K562 (cell line): Measurements from ENCODE around the gene MYADM. TPM values are rescaled to one million over a fixed set of nuclear protein-coding genes. Genes with fewer than 3 reads are reported as not detected.

Source experiments
- ATAC-seq: fragments of 200-7000 bp; cut with Tn5 transposase; 3 replicates; pipeline ENCODE4 v1.9.1; 2020; ENCODE audit warnings: moderate library complexity
- BruUV-seq: library from RNA; stranded (reverse); fragments of 400-500 nt; replicated peaks from 2 replicates; lab custom pipeline; 2021; lab: Mats Ljungman, UMichigan
- CTCF ChIA-PET: fragments of 300-600 bp; formaldehyde crosslinking; extraction: SDS; loops from one replicate; lab custom pipeline; 2021; ENCODE audit warnings: low intra/inter-chr PET ratio; lab: Yijun Ruan, JAX
- POLR2A ChIA-PET: fragments of 300-600, 350-650 bp; sonication (Branson Sonifier 250); formaldehyde crosslinking; extraction: SDS; loops from one replicate; lab custom pipeline; 2021; ENCODE audit warnings: antibody characterized with exemption, inconsistent platforms; lab: Yijun Ruan, JAX
- DNase-seq, 4 experiments: peaks; one replicate each; pipeline versions ENCODE4 v3.0.0 to v3.0.0-alpha.2; 2011 to 2018; ENCODE audit warnings: low spot score in 3 of 4, mixed read lengths in 3 of 4; ENCODE audit errors: extremely low read depth in 1 of 4
- FAIRE-seq: peaks from 2 replicates; lab custom pipeline; 2011; peaks lifted over from hg19 to GRCh38; lab: Jason Lieb, UNC
- H2AFZ ChIP-seq: 2 replicates; pipeline ENCODE4 v1.6.0; 2011; ENCODE audit warnings: low read depth, low read length, control low read depth, inconsistent platforms
- H3K27ac ChIP-seq: fragments of 200-600 bp; 3 replicates; pipeline ENCODE4 v1.8.0; 2011; ENCODE audit warnings: low read depth, mild to moderate bottlenecking, control low read depth, inconsistent platforms, low read length, moderate library complexity, mixed read lengths; ENCODE audit errors: extremely low read depth
- H3K27me3 ChIP-seq, 2 experiments: fragments of 300-600 bp in 1 of 2; 2 replicates in 1 of 2; 3 replicates in 1 of 2; pipeline versions ENCODE4 v1.6.0 to v1.8.0; 2011; ENCODE audit warnings: inconsistent platforms in 2 of 2, low read length in 2 of 2, mild to moderate bottlenecking in 1 of 2, mixed read lengths in 1 of 2, moderate library complexity in 1 of 2; ENCODE audit not compliant: control insufficient read depth in 2 of 2, insufficient read depth in 2 of 2
- H3K36me3 ChIP-seq: fragments of 300-600 bp; 3 replicates; pipeline ENCODE4 v1.8.0; 2011; ENCODE audit warnings: mild to moderate bottlenecking, low read length, inconsistent platforms; ENCODE audit not compliant: control insufficient read depth, insufficient read depth
- H3K4me1 ChIP-seq, 2 experiments: fragments of 200-600 bp in 1 of 2; replicated peaks in 1 of 2; 2 replicates in 1 of 2; 3 replicates in 1 of 2; pipeline versions ENCODE4 v1.5.1 to v1.8.0; 2011; ENCODE audit warnings: inconsistent platforms in 2 of 2, low read length in 2 of 2, mild to moderate bottlenecking in 1 of 2, mixed read lengths in 1 of 2, moderate library complexity in 1 of 2; ENCODE audit not compliant: control insufficient read depth in 2 of 2, insufficient read depth in 2 of 2
- H3K4me2 ChIP-seq: 2 replicates; pipeline ENCODE4 v1.6.1; 2011; ENCODE audit warnings: low read length, control low read depth, inconsistent platforms, mixed read lengths; ENCODE audit not compliant: insufficient read depth
- H3K4me3 ChIP-seq: fragments of 200-600 bp; sonication (generic), shearing (Covaris generic); 2 replicates; pipeline ENCODE4 v1.5.1; 2016; ENCODE audit warnings: control low read depth, inconsistent platforms
- H3K79me2 ChIP-seq: fragments of 200-600 bp; 3 replicates; pipeline ENCODE4 v1.8.0; 2011; ENCODE audit warnings: low read length, inconsistent platforms; ENCODE audit not compliant: control insufficient read depth, insufficient read depth
- H3K9ac ChIP-seq, 2 experiments: 2 replicates each; pipeline versions ENCODE4 v1.6.0 to v1.6.1; 2011; ENCODE audit warnings: low read depth in 2 of 2, low read length in 2 of 2, control low read depth in 1 of 2, inconsistent platforms in 1 of 2, mild to moderate bottlenecking in 1 of 2, mixed read lengths in 1 of 2; ENCODE audit not compliant: insufficient read depth in 1 of 2
- H3K9me1 ChIP-seq: one replicate; pipeline ENCODE4 v1.6.0; 2011; ENCODE audit warnings: inconsistent platforms, mild to moderate bottlenecking, low read length, moderate library complexity; ENCODE audit not compliant: control insufficient read depth, insufficient read depth
- H3K9me3 ChIP-seq: replicated peaks from 2 replicates; pipeline ENCODE4 v1.5.1; 2011; ENCODE audit warnings: low read depth, low read length, inconsistent platforms; ENCODE audit not compliant: control insufficient read depth, insufficient read depth
- H4K20me1 ChIP-seq: replicated peaks from 2 replicates; pipeline ENCODE4 v1.6.1; 2011; ENCODE audit warnings: low read length, inconsistent platforms, mixed read lengths; ENCODE audit not compliant: control insufficient read depth, insufficient read depth
- HDAC3 ChIP-seq: fragments of 450-650 bp; IDR thresholded peaks from 2 replicates; pipeline ENCODE4 v1.6.1; 2018; ENCODE audit warnings: borderline replicate concordance, mild to moderate bottlenecking, moderate library complexity; ENCODE audit not compliant: partially characterized antibody
- KDM2B ChIP-seq: fragments of 250-450 bp; sonication (Bioruptor Pico); IDR thresholded peaks from 2 replicates; pipeline ENCODE4 v1.8.0; 2021; ENCODE audit warnings: mild to moderate bottlenecking, moderate library complexity
- RBM15 ChIP-seq: fragments of 200-400 bp; formaldehyde crosslinking; IDR thresholded peaks from 2 replicates; pipeline ENCODE4 v1.6.1; 2018; ENCODE audit warnings: mild to moderate bottlenecking, low read length, moderate library complexity; ENCODE audit not compliant: insufficient read depth
- ZBTB9 ChIP-seq: fragments of 450-650 bp; formaldehyde crosslinking; IDR thresholded peaks from 2 replicates; pipeline ENCODE4 v1.4.0; 2020; ENCODE audit warnings: mild to moderate bottlenecking, moderate library complexity
- WGBS: fragments of 100-300 bp; shearing (Covaris generic); methylation state at CpG from one replicate; pipeline ENCODE4 v1.1.6; 2016; ENCODE audit warnings: low coverage, mixed read lengths; ENCODE audit not compliant: insufficient coverage; ENCODE audit errors: missing lambda C conversion rate; 5-methylcytosine and 5-hydroxymethylcytosine counted together
- in situ Hi-C: fragments of 300-500 bp; cut with MboI; formaldehyde crosslinking; loops from 4 replicates; pipeline ENCODE4 v1.15.0; 2018; ENCODE audit warnings: inconsistent platforms, mixed read lengths
- intact Hi-C: fragments of 100-400 bp; cut with micrococcal nuclease; formaldehyde crosslinking; loops from 2 replicates; pipeline ENCODE4 v1.14.2; 2022
- polyA plus RNA-seq, 8 experiments: library from polyadenylated mRNA; depleted of rRNA in 4 of 8; stranded (reverse) in 5 of 8; unstranded in 3 of 8; fragments of >200 nt; fragmentation: Nextera tagmentation in 2 of 8; fragmentation: Illumina TruSeq in 1 of 8; extraction: Ambion mirVana in 2 of 8; extraction: Trizol in 1 of 8; gene quantifications; 2 replicates each; pipeline versions ENCODE4 v1.2.1 to v1.2.3, GENCODE V29; 2011 to 2014; ENCODE audit warnings: inconsistent platforms in 1 of 8, missing spikeins in 1 of 8
- total RNA-seq, 7 experiments: library from RNA; depleted of rRNA in 6 of 7; stranded (reverse); fragments of >200 nt in 6 of 7; fragmentation: Illumina TruSeq in 2 of 7; extraction: Trizol in 2 of 7; gene quantifications; 2 replicates each; pipeline versions ENCODE4 v1.2.1 to v1.2.3, GENCODE V29; 2011 to 2021; ENCODE audit warnings: low replicate concordance in 1 of 7

The MYADM gene
- total and polyA plus RNA-seq, 9 of the 15 experiments (the other 6 are each of a cell fraction or from before 2014, with no cell fraction given) = 4.5 to 70.3 (median 14.4) TPM

GRCh38 chr19:53818756-53819155 is 48.9 kb upstream of the MYADM start:
- FAIRE-seq = no peak
- no peaks in the 10 kb centered on the region for H3K36me3 ChIP-seq
- H3K79me2 ChIP-seq = no peaks in the 10 kb centered on the region
- ChIA-PET POLR2A (interaction anchor here (0.5 to 1.0 kb wide), 3 partner anchors 8 to 217 kb away, joined by 3 read pairs; no protein-coding TSS in a partner anchor), CTCF (no interaction called here)
- H3K4me1 ChIP-seq = no peaks in the 10 kb centered on the region; a peak in 1 of 5 replicates
- no peaks in the 10 kb centered on the region for H3K9me1 ChIP-seq
- no peak for DNase-seq
- H3K4me3 ChIP-seq = no peak overlapping the region
- H3K27me3 ChIP-seq = peaks cover 0 to 20% of the 10 kb centered on the region in 2 experiments; a peak in 4 of 5 replicates
- no TSS peak for BruUV-seq
- no peaks in the 10 kb centered on the region for H3K9me3 ChIP-seq
- no peak overlapping the region for H3K4me2 ChIP-seq
- no peak overlapping the region for H3K27ac ChIP-seq
- ATAC-seq = no peak
- in situ Hi-C loops = no loop called here
- no peaks in the 10 kb centered on the region for H4K20me1 ChIP-seq
- H2AFZ ChIP-seq = no peak overlapping the region
- no peak for TF ChIP-seq ZBTB9 (CRISPR knock-in tag)
- TF ChIP-seq HDAC3 = no peak
- TF ChIP-seq KDM2B (CRISPR knock-in tag) = no peak
- TF ChIP-seq RBM15 = no peak
- intact Hi-C loops = no loop called here
- no peak overlapping the region for H3K9ac ChIP-seq
- WGBS = 2% methylated on average over 13 of the region's 13 CpGs
